Measurements from ENCODE around the gene PIAS2. TPM values are rescaled to one million over a fixed set of nuclear protein-coding genes. Genes with fewer than 3 reads are reported as not detected.
A peak's percentile ranks its signal among the peaks of the same experiment; 100 is the strongest.

The PIAS2 gene
- total RNA-seq, 4 donors from 2014 or later: 19.5 to 33.8 (median 27.0) TPM

GRCh38 chr18:46917803-46918600 is 695 bp upstream of the PIAS2 start:
- DNase-seq: peak; percentile 32
- intact Hi-C loops (cut with DNase I; ENCODE audit: low total_unique reads) (loop anchor here (10.0 kb wide), 1 partner anchor 1077 kb away; no protein-coding TSS in a partner anchor), in situ Hi-C loops (cut with MboI; ENCODE audit: low pct_ligation_motif_present in 1 of 4, low pct_unique_long_range_greater_than_20kb in 1 of 4, low sequenced_read_pairs in 3 of 4) (no loop called here)
- Histone ChIP-seq H3K27me3 (no peaks in the 10 kb centered on the region), H3K36me3 (no peaks in the 10 kb centered on the region), H3K9me3 (no peaks in the 10 kb centered on the region), H3K4me3 (peak overlapping the region; percentile 32 to 87 (median 73)), H3K4me1 (peaks cover 3 to 25% (median 17%) of the 10 kb centered on the region in 4 donors), H3K27ac (peak overlapping the region; percentile 87 to 96 (median 92))
- WGBS, 2 donors (ENCODE audit: low coverage in 1 of 2): 38 to 50% methylated on average over 11 to 32 of the region's 33 CpGs
- TF ChIP-seq POLR2A (IDR thresholded peaks at IDR 0.05) (no peak), POLR2AphosphoS5 (IDR thresholded peaks at IDR 0.05) (no peak), CTCF (IDR thresholded peaks at IDR 0.05) (no peak), EP300 (IDR thresholded peaks at IDR 0.05; ENCODE audit: low read depth) (no peak)

- intact Hi-C loops (cut with DNase I; ENCODE audit: low total_unique reads) (loop anchor here (10.0 kb wide), 1 partner anchor 1078 kb away; no protein-coding TSS in a partner anchor), in situ Hi-C loops (cut with MboI; ENCODE audit: low pct_ligation_motif_present in 1 of 4, low pct_unique_long_range_greater_than_20kb in 1 of 4, low sequenced_read_pairs in 3 of 4) (no loop called here)
- Histone ChIP-seq H3K9me3 (no peaks in the 10 kb centered on the region), H3K4me3 (peak overlapping the region; percentile 69 to 87 (median 78)), H3K27me3 (no peaks in the 10 kb centered on the region), H3K4me1 (peaks cover 3 to 25% (median 17%) of the 10 kb centered on the region in 4 donors), H3K27ac (peak overlapping the region; percentile 87 to 96 (median 92)), H3K36me3 (no peaks in the 10 kb centered on the region)
- WGBS, 2 donors (ENCODE audit: low coverage in 1 of 2): 0% methylated on average over 2 to 19 of the region's 21 CpGs
- no peak for TF ChIP-seq POLR2AphosphoS5 (IDR thresholded peaks at IDR 0.05)
- TF ChIP-seq EP300 (IDR thresholded peaks at IDR 0.05; ENCODE audit: low read depth): no peak
- TF ChIP-seq CTCF (IDR thresholded peaks at IDR 0.05): no peak
- TF ChIP-seq POLR2A (IDR thresholded peaks at IDR 0.05): no peak
- DNase-seq: no peak
Observed at GRCh38 chr18:46916551-46917107, 678 bp downstream of the PIAS2 start.

- Histone ChIP-seq H3K4me3 (peak overlapping the region; percentile 69 to 87 (median 78)), H3K4me1 (peaks cover 3 to 25% (median 17%) of the 10 kb centered on the region in 4 donors), H3K36me3 (no peaks in the 10 kb centered on the region), H3K9me3 (no peaks in the 10 kb centered on the region), H3K27ac (peak overlapping the region; percentile 87 to 96 (median 92)), H3K27me3 (no peaks in the 10 kb centered on the region)
- WGBS, 2 donors (ENCODE audit: low coverage in 1 of 2): 24% methylated on average over 11 to 12 of the region's 12 CpGs
- TF ChIP-seq POLR2A (IDR thresholded peaks at IDR 0.05) (no peak), CTCF (IDR thresholded peaks at IDR 0.05) (no peak), EP300 (IDR thresholded peaks at IDR 0.05; ENCODE audit: low read depth) (no peak), POLR2AphosphoS5 (IDR thresholded peaks at IDR 0.05) (no peak)
- intact Hi-C loops (cut with DNase I; ENCODE audit: low total_unique reads): loop anchor here (10.0 kb wide), 1 partner anchor 1079 kb away; no protein-coding TSS in a partner anchor
- in situ Hi-C loops (cut with MboI; ENCODE audit: low pct_ligation_motif_present in 1 of 4, low pct_unique_long_range_greater_than_20kb in 1 of 4, low sequenced_read_pairs in 3 of 4): no loop called here
- DNase-seq: no peak
Observed at GRCh38 chr18:46915800-46916550, 1.3 kb downstream of the PIAS2 start.

GRCh38 chr18:46910856-46911255 is 6.5 kb downstream of the PIAS2 start:
- H3K4me1 ChIP-seq: peaks cover 0 to 9% (median 7%) of the 10 kb centered on the region in 4 donors
- WGBS, 2 donors (ENCODE audit: low coverage in 1 of 2): 83 to 99% methylated on average over 3 of the region's 3 CpGs
- in situ Hi-C loops (cut with MboI; ENCODE audit: low pct_ligation_motif_present in 1 of 4, low pct_unique_long_range_greater_than_20kb in 1 of 4, low sequenced_read_pairs in 3 of 4) (no loop called here), intact Hi-C loops (cut with DNase I; ENCODE audit: low total_unique reads) (loop anchor here (10.0 kb wide), 1 partner anchor 1084 kb away; no protein-coding TSS in a partner anchor)
- H3K9me3 ChIP-seq: no peaks in the 10 kb centered on the region
- no peak overlapping the region for H3K27ac ChIP-seq
- no peaks in the 10 kb centered on the region for H3K36me3 ChIP-seq
- TF ChIP-seq EP300 (IDR thresholded peaks at IDR 0.05; ENCODE audit: low read depth) (no peak), POLR2A (IDR thresholded peaks at IDR 0.05) (no peak), POLR2AphosphoS5 (IDR thresholded peaks at IDR 0.05) (no peak)
- no peaks in the 10 kb centered on the region for H3K27me3 ChIP-seq
- no peak for DNase-seq
- no peak overlapping the region for H3K4me3 ChIP-seq
